ENCODE results near the gene PDZRN3.

GRCh38 chr3:73543412-73543811 is 81.3 kb downstream of the PDZRN3 start:
- no peak for TF ChIP-seq EP300 (IDR thresholded peaks at IDR 0.05)
- TF ChIP-seq, protein P1, sequence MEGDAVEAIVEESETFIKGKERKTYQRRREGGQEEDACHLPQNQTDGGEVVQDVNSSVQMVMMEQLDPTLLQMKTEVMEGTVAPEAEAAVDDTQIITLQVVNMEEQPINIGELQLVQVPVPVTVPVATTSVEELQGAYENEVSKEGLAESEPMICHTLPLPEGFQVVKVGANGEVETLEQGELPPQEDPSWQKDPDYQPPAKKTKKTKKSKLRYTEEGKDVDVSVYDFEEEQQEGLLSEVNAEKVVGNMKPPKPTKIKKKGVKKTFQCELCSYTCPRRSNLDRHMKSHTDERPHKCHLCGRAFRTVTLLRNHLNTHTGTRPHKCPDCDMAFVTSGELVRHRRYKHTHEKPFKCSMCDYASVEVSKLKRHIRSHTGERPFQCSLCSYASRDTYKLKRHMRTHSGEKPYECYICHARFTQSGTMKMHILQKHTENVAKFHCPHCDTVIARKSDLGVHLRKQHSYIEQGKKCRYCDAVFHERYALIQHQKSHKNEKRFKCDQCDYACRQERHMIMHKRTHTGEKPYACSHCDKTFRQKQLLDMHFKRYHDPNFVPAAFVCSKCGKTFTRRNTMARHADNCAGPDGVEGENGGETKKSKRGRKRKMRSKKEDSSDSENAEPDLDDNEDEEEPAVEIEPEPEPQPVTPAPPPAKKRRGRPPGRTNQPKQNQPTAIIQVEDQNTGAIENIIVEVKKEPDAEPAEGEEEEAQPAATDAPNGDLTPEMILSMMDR (IDR thresholded peaks at IDR 0.05): no peak
